Fibroblast of the aortic adventitia (primary cell): ENCODE measurements around the gene NR2E1. TPM values are rescaled to one million over a fixed set of nuclear protein-coding genes. Genes with fewer than 3 reads are reported as not detected.

ENCODE experiments used
- DNase-seq: peaks from one replicate; pipeline ENCODE4 v3.0.0-alpha.2; 2010; ENCODE audit warnings: low read depth
- H3K4me3 ChIP-seq: 2 replicates; pipeline ENCODE4 v1.5.1; 2011; ENCODE audit warnings: low read depth, mild to moderate bottlenecking, control low read depth, low read length, moderate library complexity
- total RNA-seq: library from RNA; depleted of rRNA; stranded (reverse); fragments of >200 nt; gene quantifications from 2 replicates; pipeline ENCODE4 v1.2.3, GENCODE V29; 2012; ENCODE audit warnings: low replicate concordance
- TF ChIP-seq, protein P1 (sequence below): IDR thresholded peaks from 2 replicates; pipeline ENCODE4 v1.5.1; 2011; ENCODE audit warnings: mild to moderate bottlenecking, low read length, control low read depth, inconsistent platforms; ENCODE audit not compliant: insufficient read depth

NR2E1 gene
- total RNA-seq, 1 donor: not detected

DNA sequence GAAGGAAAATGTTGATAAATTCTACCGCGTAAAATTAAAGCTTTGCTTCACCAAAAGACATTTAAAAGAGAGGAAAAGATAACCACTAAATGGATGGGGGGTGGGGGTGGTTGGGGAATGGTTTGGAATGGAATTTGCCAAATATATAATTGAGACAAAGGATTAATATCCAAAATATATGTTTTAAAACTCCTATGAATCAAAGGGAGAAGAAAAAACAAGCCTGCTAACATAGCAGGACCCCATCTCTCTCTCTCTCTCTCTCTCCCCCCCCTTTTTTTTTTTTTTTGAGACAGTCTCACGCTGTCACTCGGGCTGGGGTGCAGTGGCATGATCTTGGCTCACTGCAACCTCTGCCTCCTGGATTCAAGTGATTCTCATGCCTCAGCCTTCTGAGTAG, 13.4 kb upstream of the NR2E1 start:
- TF ChIP-seq, protein P1, sequence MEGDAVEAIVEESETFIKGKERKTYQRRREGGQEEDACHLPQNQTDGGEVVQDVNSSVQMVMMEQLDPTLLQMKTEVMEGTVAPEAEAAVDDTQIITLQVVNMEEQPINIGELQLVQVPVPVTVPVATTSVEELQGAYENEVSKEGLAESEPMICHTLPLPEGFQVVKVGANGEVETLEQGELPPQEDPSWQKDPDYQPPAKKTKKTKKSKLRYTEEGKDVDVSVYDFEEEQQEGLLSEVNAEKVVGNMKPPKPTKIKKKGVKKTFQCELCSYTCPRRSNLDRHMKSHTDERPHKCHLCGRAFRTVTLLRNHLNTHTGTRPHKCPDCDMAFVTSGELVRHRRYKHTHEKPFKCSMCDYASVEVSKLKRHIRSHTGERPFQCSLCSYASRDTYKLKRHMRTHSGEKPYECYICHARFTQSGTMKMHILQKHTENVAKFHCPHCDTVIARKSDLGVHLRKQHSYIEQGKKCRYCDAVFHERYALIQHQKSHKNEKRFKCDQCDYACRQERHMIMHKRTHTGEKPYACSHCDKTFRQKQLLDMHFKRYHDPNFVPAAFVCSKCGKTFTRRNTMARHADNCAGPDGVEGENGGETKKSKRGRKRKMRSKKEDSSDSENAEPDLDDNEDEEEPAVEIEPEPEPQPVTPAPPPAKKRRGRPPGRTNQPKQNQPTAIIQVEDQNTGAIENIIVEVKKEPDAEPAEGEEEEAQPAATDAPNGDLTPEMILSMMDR: no peak
- DNase-seq: no peak
- no peak overlapping the region for H3K4me3 ChIP-seq

DNA sequence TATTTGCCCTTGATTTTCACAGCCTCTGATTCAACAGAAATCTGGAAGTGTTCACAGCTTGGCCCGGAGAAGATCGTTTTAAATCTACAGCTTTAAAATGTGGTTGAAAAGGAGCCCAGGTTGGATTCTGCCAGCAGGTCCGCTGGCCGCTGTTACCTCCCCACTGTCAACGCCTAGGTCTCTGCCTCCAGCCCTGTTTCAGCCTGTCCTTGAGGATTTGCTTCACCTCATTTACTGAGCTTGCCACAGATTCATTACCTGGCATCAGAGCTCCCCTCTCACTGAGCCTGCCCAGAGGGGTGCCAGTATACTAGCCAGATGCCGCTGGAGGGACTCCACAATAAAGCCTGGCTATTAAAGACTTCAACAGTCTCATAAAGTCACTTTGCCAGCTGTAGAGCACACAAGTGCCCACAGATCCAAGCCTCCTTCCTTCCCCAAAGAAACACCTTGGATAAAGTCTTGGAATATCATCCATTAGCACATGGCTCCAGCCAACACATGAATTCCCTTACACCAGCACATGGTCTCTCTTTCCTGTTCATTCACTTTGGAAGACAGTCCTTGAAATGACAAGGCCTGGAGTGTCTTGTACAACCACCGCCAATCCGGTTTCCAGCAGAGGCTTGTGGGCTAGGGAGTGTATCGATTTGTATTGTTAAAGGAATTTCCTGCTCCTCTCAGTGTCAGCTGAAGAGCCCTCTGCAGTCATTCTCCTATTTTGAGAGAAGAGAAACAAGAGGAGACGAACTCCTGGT, 9.5 kb upstream of the NR2E1 start:
- TF ChIP-seq, protein P1: no peak
- DNase-seq: no peak
- no peak overlapping the region for H3K4me3 ChIP-seq

DNA sequence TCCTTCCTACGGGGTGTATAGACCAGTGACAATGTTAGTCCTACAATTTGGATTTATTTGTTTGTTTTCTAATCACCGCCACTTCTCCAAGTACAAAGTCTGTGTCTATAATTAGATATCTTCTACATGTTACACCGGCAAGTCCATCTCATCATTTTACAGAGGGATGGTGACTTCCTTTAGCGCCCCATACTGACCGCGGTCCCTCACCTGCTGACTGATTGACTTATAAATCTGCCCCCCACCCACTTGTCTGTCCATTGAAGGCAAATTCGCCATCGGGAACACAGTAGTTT, 8.9 kb upstream of the NR2E1 start:
- H3K4me3 ChIP-seq: no peak overlapping the region
- TF ChIP-seq, protein P1: no peak
- DNase-seq: no peak

DNA sequence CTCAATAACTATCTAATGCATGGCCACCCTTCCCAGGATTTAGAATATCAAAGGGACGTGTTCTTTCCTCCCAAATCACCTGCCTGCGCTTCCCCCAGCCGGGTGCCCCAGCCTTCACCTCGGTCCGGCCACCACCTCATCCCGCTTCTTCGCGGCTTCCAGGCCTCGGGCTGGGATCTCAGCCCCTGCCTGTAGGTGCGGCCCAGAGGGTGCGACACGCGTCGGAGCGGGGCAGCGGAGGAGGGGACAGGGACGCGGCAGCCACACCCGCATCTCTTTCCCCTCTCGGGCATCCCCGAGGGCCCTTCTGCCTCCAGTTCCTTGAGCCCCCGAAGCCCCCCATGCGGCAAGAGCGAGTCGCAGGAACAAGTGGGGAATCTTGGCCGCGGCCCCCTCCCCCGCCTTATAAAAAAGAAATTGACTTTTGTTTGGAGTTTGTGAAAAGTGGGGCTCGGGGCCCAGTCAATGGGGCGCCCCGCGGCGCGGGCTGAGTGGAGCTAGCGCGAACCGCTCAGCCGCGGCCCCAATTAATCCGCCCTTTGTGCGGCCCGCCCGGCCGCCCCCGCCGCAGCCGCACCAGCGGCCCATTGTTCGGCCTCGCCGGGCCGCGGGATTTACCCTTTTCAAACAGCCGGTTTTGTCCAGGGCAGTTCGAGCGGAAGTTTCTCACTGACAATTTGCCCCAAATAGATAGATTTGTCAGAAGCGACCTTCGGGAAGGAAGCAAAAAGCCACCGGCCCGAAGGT, 8.4 kb upstream of the NR2E1 start:
- DNase-seq: no peak
- H3K4me3 ChIP-seq: no peak overlapping the region
- TF ChIP-seq, protein P1: no peak

DNA sequence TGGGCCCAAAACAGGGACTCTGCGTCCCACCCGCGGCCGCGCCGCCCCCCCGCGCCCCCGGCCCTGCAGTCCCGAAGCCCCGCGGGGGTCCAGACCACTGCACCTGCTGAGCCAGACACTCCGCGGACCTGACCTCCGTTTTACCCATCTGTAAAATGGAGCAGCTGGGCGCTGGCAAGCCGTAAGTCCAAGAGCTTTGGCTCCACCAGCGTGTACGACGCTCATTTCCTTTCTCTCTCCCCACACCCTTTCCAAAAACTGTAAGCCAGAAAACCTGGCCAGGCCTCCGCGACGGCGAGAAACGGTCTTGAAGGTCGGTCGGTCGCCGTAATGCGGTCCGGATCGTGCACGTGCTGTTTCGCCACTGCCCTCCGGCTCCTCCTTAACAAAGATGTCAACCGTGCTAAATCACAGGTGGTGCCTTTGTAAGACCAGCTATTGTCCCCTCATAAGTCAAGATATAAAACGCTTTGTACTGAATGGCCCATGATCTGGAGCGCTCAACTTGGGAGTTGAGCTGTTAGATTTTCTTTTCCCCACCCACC, 7.8 kb upstream of the NR2E1 start:
- TF ChIP-seq, protein P1: no peak
- no peak for DNase-seq
- no peak overlapping the region for H3K4me3 ChIP-seq

DNA sequence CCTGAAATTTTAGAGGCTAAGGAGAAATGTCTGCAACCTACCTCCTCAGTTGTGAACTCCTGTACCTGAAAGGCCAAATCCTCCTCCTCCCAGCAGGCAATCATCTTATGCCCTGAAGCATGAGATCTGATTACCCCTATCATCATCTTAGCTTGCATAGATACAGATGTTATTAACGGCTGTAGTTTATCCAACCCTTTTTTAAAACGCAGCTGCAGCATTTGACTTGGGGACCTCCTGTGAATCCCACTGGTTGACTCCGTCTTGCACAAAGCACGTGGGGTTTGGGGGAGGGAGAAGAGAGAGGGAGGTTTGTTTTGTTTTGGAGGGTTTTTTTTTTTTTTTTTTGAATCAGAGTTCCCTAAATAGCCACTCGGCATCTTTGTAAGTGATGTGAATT, 5.8 kb upstream of the NR2E1 start:
- TF ChIP-seq, protein P1: no peak
- H3K4me3 ChIP-seq: no peak overlapping the region
- no peak for DNase-seq
